ENCODE results near the gene CLTB.

DNA sequence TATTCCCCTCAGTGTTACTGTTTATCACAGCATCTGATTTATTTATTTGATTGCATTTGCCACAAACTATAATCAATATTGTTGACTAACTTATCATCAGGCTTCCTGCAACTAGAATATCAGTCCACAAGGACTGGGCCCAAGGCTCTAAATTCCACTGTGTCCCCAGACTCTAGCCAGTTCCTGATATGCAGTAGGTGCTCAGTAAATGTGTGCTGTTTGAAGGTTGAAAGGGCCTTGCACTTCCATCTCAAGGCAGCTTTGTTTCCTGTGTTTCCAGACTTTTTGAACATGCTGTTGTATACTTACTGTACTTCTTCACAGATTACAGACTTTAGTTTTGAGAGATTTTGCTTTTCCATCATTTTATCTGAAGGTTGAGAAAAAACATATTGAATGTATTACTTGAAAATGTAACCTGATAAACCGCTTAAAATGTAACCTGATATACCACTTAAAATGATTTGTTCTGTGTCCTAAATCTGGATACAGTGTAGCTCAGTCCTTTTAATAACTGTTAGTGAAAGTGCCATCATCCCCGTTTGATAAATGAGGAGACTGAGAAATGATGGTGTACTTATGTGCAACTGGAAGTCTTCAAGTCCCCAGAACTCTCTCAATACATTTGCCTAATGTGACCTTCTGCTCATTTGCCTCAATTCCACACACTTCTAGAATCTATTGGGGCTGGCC lies 73.4 kb downstream of the CLTB start:
- TF ChIP-seq, protein P1, sequence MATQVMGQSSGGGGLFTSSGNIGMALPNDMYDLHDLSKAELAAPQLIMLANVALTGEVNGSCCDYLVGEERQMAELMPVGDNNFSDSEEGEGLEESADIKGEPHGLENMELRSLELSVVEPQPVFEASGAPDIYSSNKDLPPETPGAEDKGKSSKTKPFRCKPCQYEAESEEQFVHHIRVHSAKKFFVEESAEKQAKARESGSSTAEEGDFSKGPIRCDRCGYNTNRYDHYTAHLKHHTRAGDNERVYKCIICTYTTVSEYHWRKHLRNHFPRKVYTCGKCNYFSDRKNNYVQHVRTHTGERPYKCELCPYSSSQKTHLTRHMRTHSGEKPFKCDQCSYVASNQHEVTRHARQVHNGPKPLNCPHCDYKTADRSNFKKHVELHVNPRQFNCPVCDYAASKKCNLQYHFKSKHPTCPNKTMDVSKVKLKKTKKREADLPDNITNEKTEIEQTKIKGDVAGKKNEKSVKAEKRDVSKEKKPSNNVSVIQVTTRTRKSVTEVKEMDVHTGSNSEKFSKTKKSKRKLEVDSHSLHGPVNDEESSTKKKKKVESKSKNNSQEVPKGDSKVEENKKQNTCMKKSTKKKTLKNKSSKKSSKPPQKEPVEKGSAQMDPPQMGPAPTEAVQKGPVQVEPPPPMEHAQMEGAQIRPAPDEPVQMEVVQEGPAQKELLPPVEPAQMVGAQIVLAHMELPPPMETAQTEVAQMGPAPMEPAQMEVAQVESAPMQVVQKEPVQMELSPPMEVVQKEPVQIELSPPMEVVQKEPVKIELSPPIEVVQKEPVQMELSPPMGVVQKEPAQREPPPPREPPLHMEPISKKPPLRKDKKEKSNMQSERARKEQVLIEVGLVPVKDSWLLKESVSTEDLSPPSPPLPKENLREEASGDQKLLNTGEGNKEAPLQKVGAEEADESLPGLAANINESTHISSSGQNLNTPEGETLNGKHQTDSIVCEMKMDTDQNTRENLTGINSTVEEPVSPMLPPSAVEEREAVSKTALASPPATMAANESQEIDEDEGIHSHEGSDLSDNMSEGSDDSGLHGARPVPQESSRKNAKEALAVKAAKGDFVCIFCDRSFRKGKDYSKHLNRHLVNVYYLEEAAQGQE (IDR thresholded peaks at IDR 0.05; ENCODE audit: insufficient read depth in 1 of 2, low read depth in 2 of 2, low read length in 2 of 2): no peak
- TF ChIP-seq POLR2AphosphoS5 (IDR thresholded peaks at IDR 0.05; ENCODE audit: low read depth, low read length) (no peak), TAF1 (IDR thresholded peaks at IDR 0.05; ENCODE audit: borderline replicate concordance, insufficient read depth, low read length) (no peak), FOXP2 (optimal IDR thresholded peaks at IDR 0.05; ENCODE audit: borderline replicate concordance, extremely low read depth, extremely low read length, insufficient read depth) (no peak), SIN3A (IDR thresholded peaks at IDR 0.05; ENCODE audit: borderline replicate concordance, insufficient read depth, low read length) (no peak)

Data from PFSK-1 (cell line).